Mesothelial cell of epicardium (in vitro differentiated cells): ENCODE data around the gene AHDC1. TPM values are rescaled to one million over a fixed set of nuclear protein-coding genes. Genes with fewer than 3 reads are reported as not detected.
A peak's percentile ranks its signal among the peaks of the same experiment; 100 is the strongest.

Experiments
- DNase-seq, 2 experiments: peaks; one replicate each; pipeline ENCODE4 v3.0.0; 2021; ENCODE audit warnings: low spot score in 2 of 2; ENCODE audit not compliant: unreplicated experiment in 2 of 2
- H3K27ac Mint-ChIP-seq: 2 replicates; pipeline ENCODE4 v1.8.0; 2021; ENCODE audit warnings: mixed read lengths
- H3K27me3 Mint-ChIP-seq: 2 replicates; pipeline ENCODE4 v1.8.0; 2021; ENCODE audit warnings: low read depth, mixed read lengths
- H3K36me3 Mint-ChIP-seq: 2 replicates; pipeline ENCODE4 v1.8.0; 2021; ENCODE audit warnings: mixed read lengths
- H3K4me1 Mint-ChIP-seq: 2 replicates; pipeline ENCODE4 v1.8.0; 2021; ENCODE audit warnings: mixed read lengths
- H3K4me3 Mint-ChIP-seq: 2 replicates; pipeline ENCODE4 v1.8.0; 2021; ENCODE audit warnings: mild to moderate bottlenecking, moderate library complexity, mixed read lengths
- H3K9me3 Mint-ChIP-seq: 2 replicates; pipeline ENCODE4 v1.8.0; 2021; ENCODE audit warnings: mixed read lengths
- total RNA-seq: library from RNA; stranded (reverse); gene quantifications from 3 replicates; pipeline ENCODE4 v1.2.1, GENCODE V29; 2021
- TF ChIP-seq, protein P1 (sequence below): fragments of 200-600 bp; sonication (generic); IDR thresholded peaks from one replicate; pipeline ENCODE4 v1.5.0; 2021; ENCODE audit warnings: antibody characterized with exemption; ENCODE audit not compliant: unreplicated experiment

AHDC1 gene
- total RNA-seq, 1 donor from 2014 or later: 73.5 TPM

DNA sequence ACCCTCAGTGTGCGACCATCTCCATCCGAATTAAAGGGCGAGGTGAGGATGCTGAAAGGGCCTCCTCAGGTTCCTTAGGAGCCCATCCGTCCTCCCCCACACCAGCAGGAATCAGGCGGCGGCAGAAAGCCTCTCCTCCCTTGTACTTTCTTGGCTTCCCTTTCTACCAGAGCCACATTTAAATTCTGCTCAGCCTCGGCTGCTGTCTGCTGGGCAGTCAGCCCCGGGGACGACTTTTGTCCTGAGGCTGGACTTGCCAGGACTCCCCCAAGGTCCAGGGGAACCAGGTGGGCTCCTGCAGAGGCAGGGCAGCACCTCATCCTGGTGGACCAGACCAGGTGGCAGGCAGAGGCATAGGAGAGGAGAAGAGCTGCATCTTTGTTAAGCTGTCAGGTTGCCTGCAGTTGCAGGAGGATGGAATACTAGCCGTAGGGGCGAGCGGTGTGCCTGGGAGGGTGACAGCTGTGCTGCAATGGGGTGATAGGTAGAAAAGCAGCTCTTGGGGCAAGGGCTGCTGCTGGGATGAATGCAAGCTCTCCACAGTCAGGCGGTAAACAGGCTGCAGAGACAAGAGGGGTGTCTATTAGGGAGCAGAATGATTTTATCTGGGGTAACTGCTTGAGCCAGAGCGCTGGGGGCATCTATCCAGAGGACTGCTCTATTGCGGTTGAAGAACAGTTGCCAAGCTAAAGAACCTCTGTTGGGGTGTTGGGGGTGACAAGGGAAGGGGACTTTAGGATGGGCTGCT, 67.8 kb downstream of the AHDC1 start:
- Mint-ChIP-seq H3K27ac (peak overlapping the region; percentile 68), H3K27me3 (no peaks in the 10 kb centered on the region), H3K4me3 (no peak overlapping the region), H3K4me1 (peaks cover 36% of the 10 kb centered on the region), H3K9me3 (no peaks in the 10 kb centered on the region), H3K36me3 (peaks cover 20% of the 10 kb centered on the region)
- TF ChIP-seq, protein P1, sequence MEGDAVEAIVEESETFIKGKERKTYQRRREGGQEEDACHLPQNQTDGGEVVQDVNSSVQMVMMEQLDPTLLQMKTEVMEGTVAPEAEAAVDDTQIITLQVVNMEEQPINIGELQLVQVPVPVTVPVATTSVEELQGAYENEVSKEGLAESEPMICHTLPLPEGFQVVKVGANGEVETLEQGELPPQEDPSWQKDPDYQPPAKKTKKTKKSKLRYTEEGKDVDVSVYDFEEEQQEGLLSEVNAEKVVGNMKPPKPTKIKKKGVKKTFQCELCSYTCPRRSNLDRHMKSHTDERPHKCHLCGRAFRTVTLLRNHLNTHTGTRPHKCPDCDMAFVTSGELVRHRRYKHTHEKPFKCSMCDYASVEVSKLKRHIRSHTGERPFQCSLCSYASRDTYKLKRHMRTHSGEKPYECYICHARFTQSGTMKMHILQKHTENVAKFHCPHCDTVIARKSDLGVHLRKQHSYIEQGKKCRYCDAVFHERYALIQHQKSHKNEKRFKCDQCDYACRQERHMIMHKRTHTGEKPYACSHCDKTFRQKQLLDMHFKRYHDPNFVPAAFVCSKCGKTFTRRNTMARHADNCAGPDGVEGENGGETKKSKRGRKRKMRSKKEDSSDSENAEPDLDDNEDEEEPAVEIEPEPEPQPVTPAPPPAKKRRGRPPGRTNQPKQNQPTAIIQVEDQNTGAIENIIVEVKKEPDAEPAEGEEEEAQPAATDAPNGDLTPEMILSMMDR: no peak
- DNase-seq: no peak

DNA sequence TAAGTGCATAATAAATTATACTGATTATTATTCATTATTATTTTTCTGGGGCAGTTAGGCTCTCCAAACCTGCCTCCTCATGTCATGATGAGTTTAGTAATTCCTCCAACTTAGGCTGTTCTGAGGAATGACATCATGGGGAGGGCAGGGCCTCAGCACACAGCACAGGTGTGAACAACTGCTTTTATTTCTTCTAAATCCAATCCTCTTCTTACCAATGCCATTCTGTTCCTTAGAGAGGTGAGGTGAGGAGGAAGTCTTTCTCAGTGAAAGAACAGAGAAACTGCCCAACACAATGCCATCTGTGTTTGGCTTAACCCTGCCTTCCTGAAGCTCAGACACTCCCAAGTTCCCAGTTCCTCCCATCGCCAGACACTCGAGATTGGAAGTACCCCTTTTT, 68.6 kb downstream of the AHDC1 start:
- Mint-ChIP-seq H3K27ac (peak overlapping the region; percentile 77), H3K4me1 (peaks cover 31% of the 10 kb centered on the region), H3K9me3 (no peaks in the 10 kb centered on the region), H3K27me3 (no peaks in the 10 kb centered on the region), H3K4me3 (no peak overlapping the region), H3K36me3 (peaks cover 20% of the 10 kb centered on the region)
- no peak for DNase-seq
- TF ChIP-seq, protein P1: no peak

DNA sequence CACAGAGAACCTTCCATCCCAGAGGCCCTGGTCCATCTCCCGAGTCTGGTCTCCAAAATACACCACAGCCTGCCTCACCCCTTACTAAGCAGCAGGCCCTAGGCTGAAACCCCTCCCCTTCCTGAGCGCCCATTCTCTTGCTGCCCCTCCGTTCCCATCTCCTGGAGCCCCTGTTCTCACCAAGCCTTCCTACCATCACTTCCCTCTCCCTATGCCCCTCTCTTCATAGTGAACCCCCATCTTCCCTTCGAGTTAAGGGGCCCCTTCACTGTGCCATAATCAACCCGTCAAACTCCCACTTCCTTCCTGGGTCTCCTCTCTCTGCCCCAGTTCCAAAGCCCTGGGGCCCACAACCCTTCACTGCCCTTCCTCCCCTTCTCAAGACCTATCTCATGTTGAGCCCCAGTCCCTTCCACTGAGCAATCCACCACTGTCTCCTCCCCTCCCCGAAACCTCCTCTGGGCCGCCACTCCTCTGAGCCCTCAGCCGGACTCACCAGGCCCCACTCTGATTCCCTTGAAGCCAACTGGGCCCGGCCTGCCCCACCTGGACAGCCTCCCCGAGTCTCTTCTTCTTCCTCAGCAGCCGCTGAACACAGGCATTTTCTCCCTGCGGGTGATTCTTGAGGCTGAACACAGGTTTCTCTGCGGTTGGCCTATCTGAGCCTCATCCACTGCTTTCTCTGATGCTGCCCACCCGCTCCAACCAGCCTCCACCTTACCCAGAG, 71.8 kb downstream of the AHDC1 start:
- Mint-ChIP-seq H3K9me3 (no peaks in the 10 kb centered on the region), H3K4me3 (no peak overlapping the region), H3K36me3 (peaks cover 17% of the 10 kb centered on the region), H3K27me3 (no peaks in the 10 kb centered on the region), H3K27ac (peak overlapping the region; percentile 64), H3K4me1 (peaks cover 37% of the 10 kb centered on the region)
- DNase-seq: no peak
- TF ChIP-seq, protein P1: no peak

DNA sequence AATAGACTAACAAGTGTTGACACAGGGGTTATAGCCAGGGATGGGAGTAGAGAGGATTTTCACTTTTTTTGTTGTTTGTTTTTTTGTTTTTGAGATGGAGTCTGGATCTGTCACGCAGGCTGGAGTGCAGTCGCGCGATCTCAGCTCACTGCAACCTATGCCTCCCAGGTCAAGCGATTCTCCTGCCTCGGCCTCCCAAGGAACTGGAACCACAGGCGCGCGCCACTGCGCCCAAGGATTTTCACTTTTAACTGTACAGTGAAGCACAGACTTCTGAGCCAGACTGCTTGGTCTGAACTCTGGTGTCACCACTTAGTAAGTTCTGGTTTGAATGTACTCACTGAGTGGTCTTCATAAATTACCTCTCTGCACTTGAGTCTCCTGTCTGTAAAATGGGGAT, 73.8 kb downstream of the AHDC1 start:
- Mint-ChIP-seq H3K4me3 (no peak overlapping the region), H3K36me3 (peaks cover 17% of the 10 kb centered on the region), H3K27ac (peak overlapping the region; percentile 53), H3K27me3 (no peaks in the 10 kb centered on the region), H3K9me3 (no peaks in the 10 kb centered on the region), H3K4me1 (peaks cover 37% of the 10 kb centered on the region)
- DNase-seq: no peak
- TF ChIP-seq, protein P1: no peak

DNA sequence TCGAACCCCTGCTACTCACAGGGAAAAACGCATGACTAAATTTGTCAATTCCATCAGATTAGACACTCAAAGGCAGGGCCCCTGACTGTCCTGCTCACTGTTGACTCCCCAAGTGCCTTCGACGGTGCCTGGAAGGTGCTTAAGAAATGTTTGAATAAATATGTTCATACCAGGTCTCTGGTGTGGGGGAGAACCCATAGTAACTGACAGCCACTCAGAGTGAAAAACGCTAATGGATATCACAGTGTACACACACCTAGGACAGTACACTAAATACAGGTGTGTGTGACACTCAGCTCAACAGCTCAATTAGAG, 74.3 kb downstream of the AHDC1 start:
- TF ChIP-seq, protein P1: no peak
- peak overlapping the region; percentile 29 for H3K4me3 Mint-ChIP-seq
- no peaks in the 10 kb centered on the region for H3K27me3 Mint-ChIP-seq
- peaks cover 41% of the 10 kb centered on the region for H3K4me1 Mint-ChIP-seq
- H3K9me3 Mint-ChIP-seq: no peaks in the 10 kb centered on the region
- no peak for DNase-seq
- H3K36me3 Mint-ChIP-seq: peaks cover 17% of the 10 kb centered on the region
- H3K27ac Mint-ChIP-seq: peak overlapping the region; percentile 99
